HG03060 (cell line): ENCODE results near the gene SRL.
A peak's percentile ranks its signal among the peaks of the same experiment; 100 is the strongest.

Source experiments
- ATAC-seq: cut with Tn5 transposase; IDR thresholded peaks from one replicate; pipeline ENCODE4 v1.9.1; 2021; ENCODE audit warnings: low read depth, moderate number of reproducible peaks; ENCODE audit not compliant: unreplicated experiment

SRL gene

GRCh38 chr16:4241928-4242283 is at the start of gene SRL:
TSS of gene SRL (minus strand) at chr16:4242080. CDS start at chr16:4242067, 13 bp downstream.
- ATAC-seq, result no peak

GRCh38 chr16:4290236-4290830 is 48.5 kb upstream of the SRL start:
- no peak for ATAC-seq

- ATAC-seq, result no peak
Observed at GRCh38 chr16:4288148-4288921, 46.5 kb upstream of the SRL start.

GRCh38 chr16:4285167-4285566 is 43.3 kb upstream of the SRL start:
- ATAC-seq, result no peak

- no peak for ATAC-seq
Observed at GRCh38 chr16:4283939-4284338, 42.1 kb upstream of the SRL start.

- ATAC-seq, result no peak
Observed at GRCh38 chr16:4283441-4283840, 41.6 kb upstream of the SRL start.

GRCh38 chr16:4280625-4281024 is 38.7 kb upstream of the SRL start:
- no peak for ATAC-seq

- ATAC-seq, result no peak
Observed at GRCh38 chr16:4277987-4278513, 36.2 kb upstream of the SRL start.

- ATAC-seq, result no peak
Observed at GRCh38 chr16:4275861-4276260, 34.0 kb upstream of the SRL start.

- no peak for ATAC-seq
Observed at GRCh38 chr16:4273858-4274311, 32.0 kb upstream of the SRL start.

- ATAC-seq, result no peak
Observed at GRCh38 chr16:4272114-4272956, 30.5 kb upstream of the SRL start.

GRCh38 chr16:4271176-4272113 is 29.6 kb upstream of the SRL start:
- ATAC-seq, result peak; percentile 40

- ATAC-seq, result no peak
Observed at GRCh38 chr16:4270595-4270994, 28.7 kb upstream of the SRL start.

- ATAC-seq, result no peak
Observed at GRCh38 chr16:4270091-4270490, 28.2 kb upstream of the SRL start.

GRCh38 chr16:4266372-4266771 is 24.5 kb upstream of the SRL start:
- no peak for ATAC-seq

GRCh38 chr16:4265676-4266075 is 23.8 kb upstream of the SRL start:
- ATAC-seq, result no peak

- no peak for ATAC-seq
Observed at GRCh38 chr16:4264546-4264945, 22.7 kb upstream of the SRL start.

- no peak for ATAC-seq
Observed at GRCh38 chr16:4263504-4264436, 21.9 kb upstream of the SRL start.

GRCh38 chr16:4262303-4262835 is 20.5 kb upstream of the SRL start:
- no peak for ATAC-seq
